ENCODE measurements around the gene ARMC9. TPM values are rescaled to one million over a fixed set of nuclear protein-coding genes. Genes with fewer than 3 reads are reported as not detected.
A peak's percentile ranks its signal among the peaks of the same experiment; 100 is the strongest.

Gene ARMC9
- total RNA-seq, 1 experiment from 2014 or later: 23.4 TPM

DNA sequence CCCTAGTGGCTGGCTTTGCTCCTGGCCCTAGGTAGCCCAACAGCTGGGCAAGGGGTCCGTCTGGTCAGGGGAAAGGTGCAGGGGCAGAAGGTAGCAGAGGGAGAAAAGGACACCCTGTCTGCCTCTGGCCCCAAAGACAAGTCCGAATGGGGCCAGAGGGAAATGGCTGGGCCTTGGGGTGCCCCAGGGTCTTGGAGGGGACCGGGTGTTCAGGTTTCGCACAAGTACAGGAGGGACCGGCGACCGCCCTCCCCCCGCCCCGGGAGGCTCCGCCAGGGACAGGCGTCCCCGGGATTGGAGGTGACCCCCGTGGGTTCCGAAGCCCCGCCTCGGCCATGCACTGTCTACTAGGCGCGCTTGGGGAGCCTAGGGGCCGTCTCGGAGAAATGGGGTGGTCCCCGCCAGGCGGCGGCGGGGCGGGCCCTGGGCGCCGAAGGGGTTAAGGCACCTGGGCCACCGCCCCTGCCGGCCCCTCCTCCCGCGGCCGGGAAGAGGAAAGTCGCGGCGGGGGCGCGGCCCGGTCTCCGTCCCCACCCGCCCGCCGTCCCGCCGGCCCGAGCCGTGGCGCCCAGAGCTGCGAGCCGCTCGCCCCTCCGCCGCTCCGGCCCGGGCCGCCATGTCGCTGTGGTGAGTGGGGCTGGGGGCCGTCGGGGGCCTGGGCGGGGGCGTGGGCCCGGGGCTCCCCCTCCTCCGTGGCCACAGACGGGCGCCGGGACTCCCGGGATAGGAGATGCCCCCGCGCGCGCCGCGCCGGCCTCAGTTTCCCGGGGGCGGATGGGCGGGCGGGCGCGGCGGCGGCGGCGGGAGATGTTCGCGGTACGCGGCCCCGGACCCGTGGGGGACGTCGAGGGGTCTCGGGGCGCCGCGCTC is 197.0 kb downstream of the ARMC9 start, which contains the start of gene B3GNT7:
TSS of gene B3GNT7 (plus strand) at position 523 of the 870 bp plus-strand sequence. CDS start at position 617, 94 bp downstream.
- peak within 1 kb of the TSS; percentile 53; the same call in 1 of the 2 replicates for H2AFZ ChIP-seq (ENCODE audit: low read length)
- H3K27me3 ChIP-seq (ENCODE audit: low read length): no peaks in the 10 kb centered on the region
- H3K9ac ChIP-seq (ENCODE audit: low read length): no peak within 1 kb of the TSS
- intact Hi-C loops (cut with micrococcal nuclease): no loop called here
- no peaks in the 10 kb centered on the region for H3F3A ChIP-seq (ENCODE audit: low read length, unreplicated experiment)
- no peaks in the 10 kb centered on the region for H4K20me1 ChIP-seq (ENCODE audit: low read length)
- H3K79me2 ChIP-seq (ENCODE audit: low read length): no peaks in the 10 kb centered on the region
- ChIA-PET POLR2A (ENCODE audit: unreplicated experiment) (no interaction called here), CTCF (no interaction called here)
- BruUV-seq (replicated peaks): no TSS peak
- H3K36me3 ChIP-seq (ENCODE audit: low read depth, low read length): no peaks in the 10 kb centered on the region
- peak within 1 kb of the TSS; percentile 67 for H3K4me2 ChIP-seq (ENCODE audit: low read length)
- TF ChIP-seq EZH2phosphoT487 (IDR thresholded peaks at IDR 0.05; ENCODE audit: borderline replicate concordance, low read length) (no peak), EZH2 (IDR thresholded peaks at IDR 0.05; ENCODE audit: low read length, unreplicated experiment) (no peak)
- TF ChIP-seq, protein P1, sequence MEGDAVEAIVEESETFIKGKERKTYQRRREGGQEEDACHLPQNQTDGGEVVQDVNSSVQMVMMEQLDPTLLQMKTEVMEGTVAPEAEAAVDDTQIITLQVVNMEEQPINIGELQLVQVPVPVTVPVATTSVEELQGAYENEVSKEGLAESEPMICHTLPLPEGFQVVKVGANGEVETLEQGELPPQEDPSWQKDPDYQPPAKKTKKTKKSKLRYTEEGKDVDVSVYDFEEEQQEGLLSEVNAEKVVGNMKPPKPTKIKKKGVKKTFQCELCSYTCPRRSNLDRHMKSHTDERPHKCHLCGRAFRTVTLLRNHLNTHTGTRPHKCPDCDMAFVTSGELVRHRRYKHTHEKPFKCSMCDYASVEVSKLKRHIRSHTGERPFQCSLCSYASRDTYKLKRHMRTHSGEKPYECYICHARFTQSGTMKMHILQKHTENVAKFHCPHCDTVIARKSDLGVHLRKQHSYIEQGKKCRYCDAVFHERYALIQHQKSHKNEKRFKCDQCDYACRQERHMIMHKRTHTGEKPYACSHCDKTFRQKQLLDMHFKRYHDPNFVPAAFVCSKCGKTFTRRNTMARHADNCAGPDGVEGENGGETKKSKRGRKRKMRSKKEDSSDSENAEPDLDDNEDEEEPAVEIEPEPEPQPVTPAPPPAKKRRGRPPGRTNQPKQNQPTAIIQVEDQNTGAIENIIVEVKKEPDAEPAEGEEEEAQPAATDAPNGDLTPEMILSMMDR (conservative IDR thresholded peaks at IDR 0.05; ENCODE audit: low read depth, low read length): no peak
- H3K4me3 ChIP-seq (ENCODE audit: low read length): peak within 1 kb of the TSS; percentile 50
- peaks cover 19% of the 10 kb centered on the region for H3K4me1 ChIP-seq (ENCODE audit: insufficient read depth, low read length)
- peak; percentile 14 for ATAC-seq
- DNase-seq: no peak
- H3K9me3 ChIP-seq (ENCODE audit: low read length): no peaks in the 10 kb centered on the region
- H3K27ac ChIP-seq (ENCODE audit: low read length): no peak within 1 kb of the TSS
- no peaks in the 10 kb centered on the region for H3K9me2 ChIP-seq (replicated peaks; ENCODE audit: low read length)

DNA sequence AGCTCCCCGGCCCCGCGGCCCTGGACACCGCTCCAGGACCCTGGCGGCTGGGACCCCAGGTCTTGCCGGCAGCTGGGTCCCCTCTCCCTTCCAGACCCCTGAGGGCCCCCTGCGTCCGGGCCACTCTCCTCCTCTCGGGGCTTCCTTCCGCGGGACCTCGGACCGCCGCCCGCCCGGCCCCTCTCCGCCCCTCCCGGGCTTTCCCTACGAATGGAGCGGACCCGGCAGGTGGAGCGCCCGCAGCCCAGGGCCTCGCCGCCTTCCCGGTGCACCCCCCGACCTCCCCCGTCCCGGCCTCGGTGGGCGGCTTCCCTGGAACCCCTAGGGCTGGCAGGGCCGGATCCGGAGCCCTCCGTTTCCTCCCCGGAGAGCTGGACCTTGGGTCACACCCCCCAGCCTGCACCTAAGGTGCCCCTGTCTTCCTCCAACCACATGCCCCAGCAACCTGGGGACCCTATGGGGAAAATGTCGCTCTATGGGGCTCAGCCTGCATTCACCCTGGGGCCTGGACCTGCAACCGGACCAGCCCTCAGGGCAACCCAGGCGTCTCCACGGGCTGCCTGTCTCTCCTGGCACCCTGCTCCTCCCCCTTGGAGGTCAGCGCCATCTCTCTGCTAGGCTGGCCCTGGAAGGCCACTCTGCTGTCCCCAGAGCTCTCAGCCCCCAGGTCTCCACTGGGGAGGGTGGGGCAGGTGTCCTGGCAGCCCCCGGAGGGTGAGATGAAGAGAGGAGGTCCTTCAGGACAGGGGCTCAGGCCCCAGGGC is 197.8 kb downstream of the ARMC9 start:
- no peaks in the 10 kb centered on the region for H4K20me1 ChIP-seq (ENCODE audit: low read length)
- ATAC-seq (no peak), DNase-seq (no peak)
- BruUV-seq (replicated peaks): no TSS peak
- H3K4me2 ChIP-seq (ENCODE audit: low read length): peak overlapping the region; percentile 67
- H3K27me3 ChIP-seq (ENCODE audit: low read length): no peaks in the 10 kb centered on the region
- H3K9ac ChIP-seq (ENCODE audit: low read length): no peak overlapping the region
- ChIA-PET CTCF (interaction anchor here (0.5 kb wide), 1 partner anchor 33 kb away, joined by 11 read pairs; no protein-coding TSS in a partner anchor), POLR2A (ENCODE audit: unreplicated experiment) (no interaction called here)
- TF ChIP-seq, protein P1 (conservative IDR thresholded peaks at IDR 0.05; ENCODE audit: low read depth, low read length): no peak
- TF ChIP-seq EZH2 (IDR thresholded peaks at IDR 0.05; ENCODE audit: low read length, unreplicated experiment) (no peak), EZH2phosphoT487 (IDR thresholded peaks at IDR 0.05; ENCODE audit: borderline replicate concordance, low read length) (no peak)
- no peaks in the 10 kb centered on the region for H3K9me2 ChIP-seq (replicated peaks; ENCODE audit: low read length)
- H3F3A ChIP-seq (ENCODE audit: low read length, unreplicated experiment): no peaks in the 10 kb centered on the region
- no peak overlapping the region for H2AFZ ChIP-seq (ENCODE audit: low read length)
- no peak overlapping the region for H3K27ac ChIP-seq (ENCODE audit: low read length)
- no peaks in the 10 kb centered on the region for H3K36me3 ChIP-seq (ENCODE audit: low read depth, low read length)
- peak overlapping the region; percentile 47 for H3K4me3 ChIP-seq (ENCODE audit: low read length)
- peaks cover 21% of the 10 kb centered on the region for H3K4me1 ChIP-seq (ENCODE audit: insufficient read depth, low read length)
- intact Hi-C loops (cut with micrococcal nuclease): no loop called here
- no peaks in the 10 kb centered on the region for H3K79me2 ChIP-seq (ENCODE audit: low read length)
- H3K9me3 ChIP-seq (ENCODE audit: low read length): no peaks in the 10 kb centered on the region

All from PC-3 (cell line).